Vagina (tissue), 2 donors: ENCODE measurements around the gene HIGD2A.

Source experiments
- CTCF ChIP-seq, 3 experiments: fragments of 450-650 bp in 2 of 3; fragments of 200-600 bp in 1 of 3; sonication (generic) in 1 of 3; IDR thresholded peaks; one replicate each; pipeline ENCODE4 v1.5.1; 2017 to 2019; ENCODE audit warnings: antibody characterized with exemption in 3 of 3, mild to moderate bottlenecking in 2 of 3, moderate library complexity in 2 of 3
- POLR2A ChIP-seq, 2 donors: fragments of 450-650 bp; IDR thresholded peaks; one replicate each; pipeline ENCODE4 v1.6.1; 2017; ENCODE audit warnings: antibody characterized with exemption in 2 of 2, mild to moderate bottlenecking in 2 of 2, moderate library complexity in 2 of 2
- POLR2AphosphoS5 ChIP-seq, 2 donors: sonication (generic); formaldehyde crosslinking; IDR thresholded peaks; one replicate each; pipeline ENCODE4 v1.9.0; 2017; ENCODE audit warnings: antibody characterized with exemption in 2 of 2, mild to moderate bottlenecking in 2 of 2, low read depth in 1 of 2; ENCODE audit not compliant: insufficient read depth in 1 of 2

GRCh38 chr5:176413709-176414191 is 25.2 kb downstream of the HIGD2A start:
- no peak for TF ChIP-seq CTCF (IDR thresholded peaks at IDR 0.05)
- TF ChIP-seq POLR2A (IDR thresholded peaks at IDR 0.05): no peak
- TF ChIP-seq POLR2AphosphoS5 (IDR thresholded peaks at IDR 0.05; ENCODE audit: insufficient read depth in 1 of 2, low read depth in 1 of 2): no peak
